Hepatocyte (in vitro differentiated cells): ENCODE results near the gene WSCD1. TPM values are rescaled to one million over a fixed set of nuclear protein-coding genes. Genes with fewer than 3 reads are reported as not detected.

ENCODE experiments used
- DNase-seq: peaks from one replicate; pipeline ENCODE4 v3.0.0-alpha.2; 2016; ENCODE audit warnings: low spot score
- H2AFZ ChIP-seq: fragments of 200-600 bp; sonication (generic); 2 replicates; pipeline ENCODE4 v1.6.0; 2016; ENCODE audit warnings: antibody characterized with exemption, mild to moderate bottlenecking
- H3K27ac ChIP-seq: fragments of 200-600 bp; sonication (generic); 2 replicates; pipeline ENCODE4 v1.5.1; 2016; ENCODE audit warnings: mild to moderate bottlenecking
- H3K27me3 ChIP-seq: fragments of 200-600 bp; sonication (generic); 2 replicates; pipeline ENCODE4 v1.6.1; 2016
- H3K36me3 ChIP-seq: fragments of 200-600 bp; sonication (generic); replicated peaks from 2 replicates; pipeline ENCODE4 v1.5.1; 2016; ENCODE audit warnings: low read depth; ENCODE audit not compliant: insufficient read depth
- H3K4me1 ChIP-seq: fragments of 200-600 bp; sonication (generic); 2 replicates; pipeline ENCODE4 v1.5.1; 2016; ENCODE audit warnings: mild to moderate bottlenecking, moderate library complexity; ENCODE audit not compliant: insufficient read depth
- H3K4me2 ChIP-seq: fragments of 200-600 bp; sonication (generic); 2 replicates; pipeline ENCODE4 v1.6.0; 2016
- H3K4me3 ChIP-seq: fragments of 200-600 bp; sonication (generic); 2 replicates; pipeline ENCODE4 v1.5.1; 2016; ENCODE audit warnings: mild to moderate bottlenecking
- H3K79me2 ChIP-seq: fragments of 200-600 bp; sonication (generic); 2 replicates; pipeline ENCODE4 v1.6.0; 2017; ENCODE audit warnings: mild to moderate bottlenecking
- H3K9me2 ChIP-seq: fragments of 200-600 bp; sonication (generic); replicated peaks from 2 replicates; pipeline ENCODE4 v1.6.0; 2017; ENCODE audit warnings: mild to moderate bottlenecking; ENCODE audit not compliant: insufficient read depth
- H3K9me3 ChIP-seq: fragments of 200-600 bp; sonication (generic); 2 replicates; pipeline ENCODE4 v1.5.1; 2016; ENCODE audit warnings: low read depth, mild to moderate bottlenecking
- H4K20me1 ChIP-seq: fragments of 200-600 bp; sonication (generic); 2 replicates; pipeline ENCODE4 v1.6.0; 2016; ENCODE audit warnings: mild to moderate bottlenecking; ENCODE audit not compliant: insufficient read depth, poor library complexity, severe bottlenecking
- EZH2 ChIP-seq: fragments of 200-600 bp; sonication (generic); IDR thresholded peaks from 2 replicates; pipeline ENCODE4 v1.6.1; 2016; ENCODE audit warnings: antibody characterized with exemption, mild to moderate bottlenecking, borderline replicate concordance
- EZH2phosphoT487 ChIP-seq: fragments of 200-600 bp; sonication (generic); IDR thresholded peaks from one replicate; pipeline ENCODE4 v1.6.1; 2018; ENCODE audit warnings: antibody characterized with exemption, mild to moderate bottlenecking, low read depth, moderate library complexity; ENCODE audit not compliant: unreplicated experiment, severe bottlenecking
- WGBS: methylation state at CpG from one replicate; pipeline ENCODE4 v1.1.6; 2016; ENCODE audit warnings: low lambda C conversion rate; ENCODE audit errors: missing lambda C conversion rate; 5-methylcytosine and 5-hydroxymethylcytosine counted together
- polyA plus RNA-seq: library from polyadenylated mRNA; unstranded; fragments of >200 nt; fragmentation: Nextera tagmentation; extraction: Ambion mirVana; gene quantifications from 2 replicates; pipeline ENCODE4 v1.2.1, GENCODE V29; 2016
- total RNA-seq: library from RNA; depleted of rRNA; stranded (reverse); fragments of >200 nt; gene quantifications from 2 replicates; pipeline ENCODE4 v1.2.3, GENCODE V29; 2014
- TF ChIP-seq, protein P1 (sequence below): fragments of 200-600 bp; sonication (generic); IDR thresholded peaks from 2 replicates; pipeline ENCODE4 v1.5.1; 2016; ENCODE audit warnings: antibody characterized with exemption, mild to moderate bottlenecking; ENCODE audit not compliant: poor library complexity

The WSCD1 gene
- total and polyA plus RNA-seq, 2 experiments from 2014 or later, result 1.5 to 4.4 TPM

GRCh38 chr17:6046431-6046830 lies 23.7 kb upstream of the WSCD1 start:
- H3K79me2 ChIP-seq, result no peaks in the 10 kb centered on the region
- DNase-seq, result no peak
- peaks cover 6% of the 10 kb centered on the region for H3K27me3 ChIP-seq
- TF ChIP-seq EZH2phosphoT487, result no peak
- no peak for TF ChIP-seq EZH2
- TF ChIP-seq, protein P1, sequence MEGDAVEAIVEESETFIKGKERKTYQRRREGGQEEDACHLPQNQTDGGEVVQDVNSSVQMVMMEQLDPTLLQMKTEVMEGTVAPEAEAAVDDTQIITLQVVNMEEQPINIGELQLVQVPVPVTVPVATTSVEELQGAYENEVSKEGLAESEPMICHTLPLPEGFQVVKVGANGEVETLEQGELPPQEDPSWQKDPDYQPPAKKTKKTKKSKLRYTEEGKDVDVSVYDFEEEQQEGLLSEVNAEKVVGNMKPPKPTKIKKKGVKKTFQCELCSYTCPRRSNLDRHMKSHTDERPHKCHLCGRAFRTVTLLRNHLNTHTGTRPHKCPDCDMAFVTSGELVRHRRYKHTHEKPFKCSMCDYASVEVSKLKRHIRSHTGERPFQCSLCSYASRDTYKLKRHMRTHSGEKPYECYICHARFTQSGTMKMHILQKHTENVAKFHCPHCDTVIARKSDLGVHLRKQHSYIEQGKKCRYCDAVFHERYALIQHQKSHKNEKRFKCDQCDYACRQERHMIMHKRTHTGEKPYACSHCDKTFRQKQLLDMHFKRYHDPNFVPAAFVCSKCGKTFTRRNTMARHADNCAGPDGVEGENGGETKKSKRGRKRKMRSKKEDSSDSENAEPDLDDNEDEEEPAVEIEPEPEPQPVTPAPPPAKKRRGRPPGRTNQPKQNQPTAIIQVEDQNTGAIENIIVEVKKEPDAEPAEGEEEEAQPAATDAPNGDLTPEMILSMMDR, result no peak
- no peak overlapping the region for H3K4me2 ChIP-seq
- no peak overlapping the region for H3K27ac ChIP-seq
- H3K36me3 ChIP-seq, result no peaks in the 10 kb centered on the region
- no peaks in the 10 kb centered on the region for H4K20me1 ChIP-seq
- H2AFZ ChIP-seq, result no peak overlapping the region
- no peaks in the 10 kb centered on the region for H3K9me3 ChIP-seq
- no peaks in the 10 kb centered on the region for H3K9me2 ChIP-seq
- no peak overlapping the region for H3K4me3 ChIP-seq
- H3K4me1 ChIP-seq, result no peaks in the 10 kb centered on the region
- WGBS, result 69% methylated on average over 4 of the region's 4 CpGs

- Histone ChIP-seq H3K36me3 (no peaks in the 10 kb centered on the region), H3K9me3 (no peaks in the 10 kb centered on the region), H2AFZ (no peak overlapping the region), H3K27ac (no peak overlapping the region), H3K4me2 (no peak overlapping the region), H3K4me3 (no peak overlapping the region), H3K9me2 (no peaks in the 10 kb centered on the region), H4K20me1 (no peaks in the 10 kb centered on the region), H3K79me2 (no peaks in the 10 kb centered on the region), H3K27me3 (peaks cover 6% of the 10 kb centered on the region), H3K4me1 (no peaks in the 10 kb centered on the region)
- TF ChIP-seq, protein P1, result no peak
- no peak for TF ChIP-seq EZH2phosphoT487
- TF ChIP-seq EZH2, result no peak
- no peak for DNase-seq
- WGBS, result 89% methylated on average over 1 of the region's 1 CpG
Observed at GRCh38 chr17:6046931-6047330, 23.2 kb upstream of the WSCD1 start.

DNA sequence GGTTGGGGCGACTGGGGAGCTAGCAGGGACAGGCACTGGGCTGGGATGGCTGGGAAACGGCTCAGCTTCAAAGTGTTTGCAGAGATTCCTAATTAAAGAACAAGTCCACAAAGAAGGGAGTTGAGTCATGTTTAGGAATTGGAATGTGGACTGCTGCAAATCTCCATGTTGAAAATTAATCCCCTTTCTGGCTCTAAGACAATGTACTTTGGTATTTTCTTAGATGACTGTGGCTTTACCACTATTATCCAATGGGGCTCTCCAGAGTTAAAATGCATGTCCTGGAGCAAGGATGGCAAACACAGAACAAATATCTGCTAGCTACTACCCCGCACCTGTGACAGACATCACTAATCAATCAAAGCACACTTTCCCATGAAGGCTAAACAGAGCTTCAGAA lies 22.2 kb upstream of the WSCD1 start:
- WGBS, result 64% methylated on average over 3 of the region's 3 CpGs
- Histone ChIP-seq H3K9me3 (no peaks in the 10 kb centered on the region), H3K9me2 (no peaks in the 10 kb centered on the region), H4K20me1 (no peaks in the 10 kb centered on the region), H3K27ac (no peak overlapping the region), H3K4me2 (no peak overlapping the region), H3K4me1 (no peaks in the 10 kb centered on the region), H3K79me2 (no peaks in the 10 kb centered on the region), H3K27me3 (no peaks in the 10 kb centered on the region), H3K36me3 (no peaks in the 10 kb centered on the region), H3K4me3 (no peak overlapping the region), H2AFZ (no peak overlapping the region)
- DNase-seq, result no peak
- TF ChIP-seq EZH2 (no peak), EZH2phosphoT487 (no peak)
- TF ChIP-seq, protein P1, result no peak

GRCh38 chr17:6048486-6048885 lies 21.7 kb upstream of the WSCD1 start:
- H3K27ac ChIP-seq, result no peak overlapping the region
- H3K9me3 ChIP-seq, result no peaks in the 10 kb centered on the region
- no peak overlapping the region for H3K4me2 ChIP-seq
- no peak for TF ChIP-seq EZH2
- no peak for TF ChIP-seq EZH2phosphoT487
- TF ChIP-seq, protein P1, result no peak
- H3K27me3 ChIP-seq, result no peaks in the 10 kb centered on the region
- no peaks in the 10 kb centered on the region for H3K9me2 ChIP-seq
- no peaks in the 10 kb centered on the region for H4K20me1 ChIP-seq
- H3K79me2 ChIP-seq, result no peaks in the 10 kb centered on the region
- H2AFZ ChIP-seq, result no peak overlapping the region
- peaks cover 4% of the 10 kb centered on the region for H3K4me1 ChIP-seq
- H3K4me3 ChIP-seq, result no peak overlapping the region
- WGBS, result 94% methylated on average over 5 of the region's 5 CpGs
- DNase-seq, result no peak
- H3K36me3 ChIP-seq, result no peaks in the 10 kb centered on the region
